Vagina (tissue), 2 donors: ENCODE results near the gene ADGRL3.

ENCODE experiments used
- POLR2A ChIP-seq, 2 donors: fragments of 450-650 bp; IDR thresholded peaks; one replicate each; pipeline ENCODE4 v1.6.1; 2017; ENCODE audit warnings: antibody characterized with exemption in 2 of 2, mild to moderate bottlenecking in 2 of 2, moderate library complexity in 2 of 2
- TF ChIP-seq, protein P1 (sequence below), 3 experiments: fragments of 450-650 bp in 2 of 3; fragments of 200-600 bp in 1 of 3; sonication (generic) in 1 of 3; IDR thresholded peaks; one replicate each; pipeline ENCODE4 v1.5.1; 2017 to 2019; ENCODE audit warnings: antibody characterized with exemption in 3 of 3, mild to moderate bottlenecking in 2 of 3, moderate library complexity in 2 of 3

DNA sequence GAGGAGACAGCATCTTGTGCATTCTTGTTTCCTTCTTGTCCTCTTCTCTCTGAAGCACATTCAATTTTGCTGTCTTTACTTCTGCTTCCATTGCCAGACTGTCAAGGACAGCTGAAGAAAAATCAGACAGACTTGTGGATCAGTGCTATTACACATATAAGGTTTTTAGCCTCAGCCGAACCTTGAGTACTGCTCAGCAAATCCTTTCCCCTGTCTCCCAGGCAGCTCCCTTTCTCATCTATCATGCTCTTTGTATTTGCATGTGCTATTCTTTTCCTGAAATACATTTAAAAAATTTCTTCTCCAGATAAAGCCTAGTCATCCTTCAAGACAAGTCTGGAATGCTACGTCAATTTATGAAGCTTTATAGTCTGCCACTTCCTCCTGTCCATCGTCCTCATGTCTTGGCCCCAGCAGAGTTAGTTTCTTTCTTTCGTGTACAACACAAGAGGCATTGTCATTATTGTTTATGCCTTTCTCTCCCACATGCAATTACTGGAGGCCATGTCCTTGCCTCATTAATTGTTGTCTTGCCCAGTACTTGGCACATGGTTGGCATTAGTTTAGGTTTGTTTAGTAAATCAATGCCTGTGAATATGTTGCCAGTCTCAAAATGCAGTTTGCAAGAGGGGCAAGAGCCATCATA is 45.1 kb downstream of the ADGRL3 start:
- TF ChIP-seq POLR2A (IDR thresholded peaks at IDR 0.05): no peak
- TF ChIP-seq, protein P1, sequence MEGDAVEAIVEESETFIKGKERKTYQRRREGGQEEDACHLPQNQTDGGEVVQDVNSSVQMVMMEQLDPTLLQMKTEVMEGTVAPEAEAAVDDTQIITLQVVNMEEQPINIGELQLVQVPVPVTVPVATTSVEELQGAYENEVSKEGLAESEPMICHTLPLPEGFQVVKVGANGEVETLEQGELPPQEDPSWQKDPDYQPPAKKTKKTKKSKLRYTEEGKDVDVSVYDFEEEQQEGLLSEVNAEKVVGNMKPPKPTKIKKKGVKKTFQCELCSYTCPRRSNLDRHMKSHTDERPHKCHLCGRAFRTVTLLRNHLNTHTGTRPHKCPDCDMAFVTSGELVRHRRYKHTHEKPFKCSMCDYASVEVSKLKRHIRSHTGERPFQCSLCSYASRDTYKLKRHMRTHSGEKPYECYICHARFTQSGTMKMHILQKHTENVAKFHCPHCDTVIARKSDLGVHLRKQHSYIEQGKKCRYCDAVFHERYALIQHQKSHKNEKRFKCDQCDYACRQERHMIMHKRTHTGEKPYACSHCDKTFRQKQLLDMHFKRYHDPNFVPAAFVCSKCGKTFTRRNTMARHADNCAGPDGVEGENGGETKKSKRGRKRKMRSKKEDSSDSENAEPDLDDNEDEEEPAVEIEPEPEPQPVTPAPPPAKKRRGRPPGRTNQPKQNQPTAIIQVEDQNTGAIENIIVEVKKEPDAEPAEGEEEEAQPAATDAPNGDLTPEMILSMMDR (IDR thresholded peaks at IDR 0.05): no peak
